Measurements from ENCODE around the gene NET1. TPM values are rescaled to one million over a fixed set of nuclear protein-coding genes. Genes with fewer than 3 reads are reported as not detected.

NET1 gene
- total RNA-seq, 4 donors from 2014 or later, result 90.0 to 311 (median 289) TPM

Other genes with a start within 250 kb of the NET1 start
- gene AKR1C8, start 227.4 kb upstream of the NET1 start, total RNA-seq, result 1 to 10 TPM in 1 of 4 donors, not detected in 3; 1.4 TPM
- gene AKR1C4, start 215.7 kb upstream of the NET1 start, total RNA-seq, result not detected
- gene UCN3, start 47.6 kb upstream of the NET1 start, total RNA-seq, result 1 to 10 TPM in 2 of 4 donors, not detected in 2; 1.6 to 1.7 TPM
- 10 to 100 TPM in 3 of 4 donors, under 1 TPM in 1; 0.40 to 78.1 (median 49.0) TPM for gene TUBAL3, start 7.7 kb upstream of the NET1 start, total RNA-seq
- not detected for gene CALML5, start 87.0 kb downstream of the NET1 start, total RNA-seq
- gene CALML3, start 112.4 kb downstream of the NET1 start, total RNA-seq, result not detected

Data from transverse colon (tissue), 4 donors.